ENCODE measurements around the gene KCNH8.

GRCh38 chr3:19456738-19457137, 308.4 kb downstream of the KCNH8 start:
- TF ChIP-seq YY1 (IDR thresholded peaks at IDR 0.05; ENCODE audit: insufficient read depth, insufficient read length) (no peak), ZNF274 (IDR thresholded peaks at IDR 0.05; ENCODE audit: low read depth, low read length) (no peak)

All from NT2/D1 (cell line).